ENCODE data around the gene OAS2.

GRCh38 chr12:112950701-112951100 lies 27.6 kb upstream of the OAS2 start:
- TF ChIP-seq, protein P1, sequence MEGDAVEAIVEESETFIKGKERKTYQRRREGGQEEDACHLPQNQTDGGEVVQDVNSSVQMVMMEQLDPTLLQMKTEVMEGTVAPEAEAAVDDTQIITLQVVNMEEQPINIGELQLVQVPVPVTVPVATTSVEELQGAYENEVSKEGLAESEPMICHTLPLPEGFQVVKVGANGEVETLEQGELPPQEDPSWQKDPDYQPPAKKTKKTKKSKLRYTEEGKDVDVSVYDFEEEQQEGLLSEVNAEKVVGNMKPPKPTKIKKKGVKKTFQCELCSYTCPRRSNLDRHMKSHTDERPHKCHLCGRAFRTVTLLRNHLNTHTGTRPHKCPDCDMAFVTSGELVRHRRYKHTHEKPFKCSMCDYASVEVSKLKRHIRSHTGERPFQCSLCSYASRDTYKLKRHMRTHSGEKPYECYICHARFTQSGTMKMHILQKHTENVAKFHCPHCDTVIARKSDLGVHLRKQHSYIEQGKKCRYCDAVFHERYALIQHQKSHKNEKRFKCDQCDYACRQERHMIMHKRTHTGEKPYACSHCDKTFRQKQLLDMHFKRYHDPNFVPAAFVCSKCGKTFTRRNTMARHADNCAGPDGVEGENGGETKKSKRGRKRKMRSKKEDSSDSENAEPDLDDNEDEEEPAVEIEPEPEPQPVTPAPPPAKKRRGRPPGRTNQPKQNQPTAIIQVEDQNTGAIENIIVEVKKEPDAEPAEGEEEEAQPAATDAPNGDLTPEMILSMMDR (optimal IDR thresholded peaks at IDR 0.05 in 1 of 3, IDR thresholded peaks at IDR 0.05 in 1 of 3, conservative IDR thresholded peaks at IDR 0.05 in 1 of 3; ENCODE audit: extremely low read depth in 1 of 3, insufficient read depth in 2 of 3, low read length in 3 of 3): no peak
- TF ChIP-seq EZH2 (IDR thresholded peaks at IDR 0.05; ENCODE audit: low read length): no peak

All from keratinocyte (primary cell).